Pulmonary artery endothelial cell (primary cell): Measurements from ENCODE around the gene APOBR. TPM values are rescaled to one million over a fixed set of nuclear protein-coding genes. Genes with fewer than 3 reads are reported as not detected.
"Not testable (repeated sequence)": the region's sequence is repeated elsewhere in the genome, so short reads cannot be mapped to it uniquely, and the experiment has no call there.

Experiments used
- DNase-seq: peaks from one replicate; pipeline ENCODE4 v3.0.0-alpha.2; 2011; ENCODE audit warnings: low read depth, low spot score
- total RNA-seq: library from RNA; depleted of rRNA; stranded (reverse); fragments of >200 nt; gene quantifications from 2 replicates; pipeline ENCODE4 v1.2.3, GENCODE V29; 2014

The APOBR gene, protein sequence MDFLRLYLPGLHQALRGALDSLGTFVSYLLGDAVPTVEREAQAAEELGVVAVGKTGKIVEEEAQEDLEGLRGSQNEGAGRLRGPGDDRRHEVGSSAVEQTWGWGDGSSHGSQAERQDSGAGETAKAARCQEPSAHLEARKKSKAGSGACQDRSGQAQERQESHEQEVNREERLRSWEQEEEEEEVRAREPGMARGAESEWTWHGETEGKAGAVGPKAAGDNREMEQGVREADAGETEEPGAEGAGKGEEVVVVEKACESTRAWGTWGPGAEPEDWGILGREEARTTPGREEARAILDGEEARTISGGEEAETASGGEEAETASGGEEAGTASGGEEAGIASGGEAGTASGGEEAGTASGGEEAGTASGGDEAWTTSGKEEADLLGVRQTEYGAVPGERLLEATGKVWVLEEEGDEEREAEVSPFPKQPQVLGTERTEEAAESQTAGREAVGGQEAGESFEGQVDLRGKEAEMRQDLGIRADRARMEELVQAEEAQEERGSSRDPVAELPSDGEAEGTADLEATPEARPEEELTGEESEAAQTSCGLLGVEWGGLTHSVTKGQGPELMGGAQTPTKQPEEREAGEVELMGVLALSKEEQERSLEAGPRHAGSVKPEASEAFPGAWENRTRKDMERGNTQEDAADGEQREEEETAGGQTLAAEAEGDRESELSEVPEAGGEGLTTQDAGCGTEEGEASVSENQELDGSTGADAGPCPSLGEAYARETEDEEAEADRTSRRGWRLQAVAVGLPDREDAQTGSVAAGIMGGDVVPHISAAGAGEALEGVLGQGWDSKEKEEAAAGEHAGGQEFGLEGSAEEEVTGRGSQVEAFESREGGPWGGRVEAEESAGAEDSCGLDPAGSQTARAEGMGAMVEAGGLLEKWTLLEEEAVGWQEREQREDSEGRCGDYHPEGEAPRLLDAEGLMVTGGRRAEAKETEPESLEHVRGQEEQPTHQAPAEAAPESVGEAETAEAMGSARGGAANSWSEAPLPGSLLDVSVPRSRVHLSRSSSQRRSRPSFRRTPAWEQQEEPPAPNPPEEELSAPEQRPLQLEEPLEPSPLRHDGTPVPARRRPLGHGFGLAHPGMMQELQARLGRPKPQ
- not detected in 2 replicates for total RNA-seq

GRCh38 chr16:28494121-28494851 is at the start of gene APOBR:
APOBR (plus strand) TSS chr16:28494643; CDS start chr16:28494682, 39 bp downstream.
- no peak for DNase-seq

GRCh38 chr16:28446388-28446787 is 48.1 kb upstream of the APOBR start:
- not testable (repeated sequence) for DNase-seq

DNA sequence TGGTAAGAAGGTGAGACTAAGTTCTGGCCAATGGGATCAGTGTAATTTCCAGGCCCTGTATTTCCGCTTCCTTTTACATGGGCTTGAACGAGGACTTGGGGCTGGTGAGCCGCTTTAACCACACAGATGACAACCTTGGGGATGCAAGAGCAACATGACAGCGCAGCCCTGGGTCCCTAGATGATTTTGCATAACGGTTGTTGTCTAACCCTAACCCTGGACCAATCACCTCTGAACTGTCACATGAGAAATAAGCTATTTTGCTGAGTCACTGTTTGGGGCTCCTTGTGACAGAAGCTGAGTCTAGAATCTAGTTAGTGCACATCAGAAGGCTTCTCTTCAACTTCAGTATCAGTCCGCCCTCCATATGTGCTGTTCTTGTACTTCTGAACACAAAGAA is 47.4 kb upstream of the APOBR start:
- DNase-seq: not testable (repeated sequence)

- DNase-seq: no peak
Measured at GRCh38 chr16:28473714-28474265, 20.7 kb upstream of the APOBR start.

GRCh38 chr16:28475221-28475620 is 19.2 kb upstream of the APOBR start:
- DNase-seq: no peak

GRCh38 chr16:28477311-28477920 is 17.0 kb upstream of the APOBR start:
- no peak for DNase-seq

DNA sequence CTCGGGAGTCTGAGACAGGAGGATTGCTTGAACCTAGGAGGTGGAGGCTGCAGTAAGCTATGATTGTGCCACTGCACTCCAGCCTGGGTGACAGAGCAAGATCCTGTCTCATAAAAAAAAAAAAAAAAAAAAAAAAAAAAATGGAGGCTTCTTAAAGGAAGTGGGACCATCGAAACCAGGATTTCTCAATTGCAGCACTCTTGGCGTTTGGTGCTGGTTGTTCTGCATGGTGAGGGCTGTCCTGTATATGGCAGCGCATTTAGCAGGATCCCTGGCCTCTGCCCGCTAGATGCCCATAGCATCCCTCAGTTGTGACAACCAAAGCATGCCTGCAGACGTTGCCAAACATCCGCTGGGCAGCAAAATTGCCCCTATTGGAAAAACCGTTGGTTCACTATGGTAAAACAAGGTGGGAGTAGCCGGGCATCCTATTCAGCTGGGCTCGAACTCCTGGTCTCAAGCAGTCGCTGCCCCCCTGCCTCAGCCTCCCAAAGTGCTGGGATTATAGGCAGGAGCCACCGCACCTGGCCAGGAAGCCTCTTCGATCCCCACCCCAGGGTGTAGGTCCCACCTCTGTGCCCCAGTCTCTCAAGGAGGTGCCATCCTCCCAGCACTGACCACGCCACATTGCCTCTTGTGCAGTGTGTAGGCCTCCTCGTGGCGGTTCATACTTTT is 15.8 kb upstream of the APOBR start:
- no peak for DNase-seq

- DNase-seq: no peak
Measured at GRCh38 chr16:28482026-28482425, 12.4 kb upstream of the APOBR start.

DNA sequence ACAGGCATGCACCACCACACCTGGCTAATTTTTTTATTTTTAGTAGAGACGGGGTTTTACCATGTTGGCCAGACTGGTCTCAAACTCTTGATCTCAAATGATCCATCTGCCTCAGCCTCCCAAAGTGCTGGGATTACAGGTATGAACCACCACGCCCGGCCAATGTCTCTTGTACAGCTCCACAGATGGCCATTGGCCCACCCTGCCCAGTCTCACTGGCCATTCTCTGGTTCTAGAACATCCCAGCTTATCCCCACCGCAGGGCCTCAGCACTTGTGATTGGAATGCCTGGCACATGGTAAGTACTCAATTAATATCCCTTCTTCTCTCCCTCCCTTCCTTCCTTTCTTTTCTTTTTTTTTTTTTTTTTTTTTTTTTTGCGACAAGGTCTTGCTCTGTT is 11.1 kb upstream of the APOBR start:
- DNase-seq: not testable (repeated sequence)

DNA sequence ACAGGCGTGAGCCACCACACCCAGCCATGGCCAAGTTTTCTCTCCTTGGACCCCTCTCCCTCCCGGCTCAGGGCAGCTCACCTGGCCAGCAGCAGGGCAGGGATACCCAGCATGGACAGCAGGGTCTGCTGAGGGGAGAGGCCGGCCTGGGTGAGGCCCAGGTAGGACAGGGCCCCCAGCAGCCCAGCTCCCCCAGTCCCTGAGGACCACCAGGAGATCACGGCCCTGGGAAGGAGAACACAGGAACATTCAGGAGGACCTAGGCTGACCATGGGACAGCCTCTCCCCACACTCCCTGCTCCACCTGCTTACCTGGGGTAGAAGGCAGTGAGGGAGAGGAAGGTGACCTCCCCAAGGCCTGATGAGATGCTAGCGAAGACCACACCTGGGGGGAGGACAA is 8.2 kb upstream of the APOBR start:
- DNase-seq: no peak

DNA sequence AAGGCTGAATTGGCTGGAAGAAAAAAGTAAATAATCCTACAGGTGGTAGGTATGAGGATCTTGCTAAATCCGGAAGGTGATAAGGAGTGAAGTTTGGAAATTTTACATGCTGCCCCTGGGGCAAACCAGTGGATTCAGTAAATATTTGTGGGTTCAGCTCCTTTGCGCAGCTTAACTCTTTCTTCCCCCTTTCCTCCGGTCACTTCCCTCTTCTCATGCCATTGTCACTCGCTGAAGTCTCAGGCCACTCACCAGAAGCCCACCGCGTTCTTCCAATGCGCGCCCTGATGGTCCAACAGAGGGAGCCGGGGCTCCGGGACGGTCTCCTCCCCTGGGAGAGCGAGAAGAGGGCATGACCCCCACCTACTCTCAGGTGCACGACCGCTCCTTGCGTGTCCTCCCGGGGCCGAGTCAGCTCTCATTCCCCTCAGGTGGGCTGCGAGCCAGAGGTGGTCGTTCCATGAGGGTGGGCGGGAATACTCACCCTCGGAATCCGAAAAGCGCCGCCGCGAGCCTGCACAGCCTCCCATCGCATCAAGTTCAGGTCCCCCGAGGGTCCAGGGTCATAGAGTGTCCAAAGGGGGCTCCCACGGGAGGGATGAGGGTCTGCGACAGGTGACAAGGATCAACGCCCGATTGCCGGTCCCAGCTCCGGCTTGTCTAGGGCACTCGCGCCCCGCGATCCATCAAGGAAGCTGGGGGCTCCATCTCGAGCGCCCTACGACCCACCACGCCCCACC is 3.0 kb upstream of the APOBR start:
- DNase-seq: no peak

GRCh38 chr16:28491970-28492474 is 2.4 kb upstream of the APOBR start, which contains the start of gene CLN3:
CLN3 (minus strand) TSS chr16:28492074; CDS start chr16:28491759, 315 bp downstream.
- DNase-seq: peak; percentile 80

DNA sequence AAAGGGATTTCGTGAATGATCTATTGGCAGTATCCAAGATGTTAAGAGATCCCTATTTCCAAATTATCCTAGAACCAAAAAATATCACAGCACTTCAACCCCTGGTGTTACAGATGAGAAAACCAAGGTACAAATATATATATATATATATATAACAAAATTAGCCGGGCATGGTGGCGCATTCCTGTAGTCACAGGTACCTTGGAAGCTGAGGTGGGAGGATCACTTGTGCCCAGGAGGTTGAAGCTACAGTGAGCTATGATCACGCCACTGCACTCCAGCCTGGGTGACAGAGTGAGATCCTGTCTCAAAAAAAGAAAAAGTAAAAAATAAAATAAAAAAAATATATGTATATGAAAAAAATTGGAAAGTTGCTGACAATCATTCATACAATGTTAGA is 1.9 kb upstream of the APOBR start:
- no peak for DNase-seq

DNA sequence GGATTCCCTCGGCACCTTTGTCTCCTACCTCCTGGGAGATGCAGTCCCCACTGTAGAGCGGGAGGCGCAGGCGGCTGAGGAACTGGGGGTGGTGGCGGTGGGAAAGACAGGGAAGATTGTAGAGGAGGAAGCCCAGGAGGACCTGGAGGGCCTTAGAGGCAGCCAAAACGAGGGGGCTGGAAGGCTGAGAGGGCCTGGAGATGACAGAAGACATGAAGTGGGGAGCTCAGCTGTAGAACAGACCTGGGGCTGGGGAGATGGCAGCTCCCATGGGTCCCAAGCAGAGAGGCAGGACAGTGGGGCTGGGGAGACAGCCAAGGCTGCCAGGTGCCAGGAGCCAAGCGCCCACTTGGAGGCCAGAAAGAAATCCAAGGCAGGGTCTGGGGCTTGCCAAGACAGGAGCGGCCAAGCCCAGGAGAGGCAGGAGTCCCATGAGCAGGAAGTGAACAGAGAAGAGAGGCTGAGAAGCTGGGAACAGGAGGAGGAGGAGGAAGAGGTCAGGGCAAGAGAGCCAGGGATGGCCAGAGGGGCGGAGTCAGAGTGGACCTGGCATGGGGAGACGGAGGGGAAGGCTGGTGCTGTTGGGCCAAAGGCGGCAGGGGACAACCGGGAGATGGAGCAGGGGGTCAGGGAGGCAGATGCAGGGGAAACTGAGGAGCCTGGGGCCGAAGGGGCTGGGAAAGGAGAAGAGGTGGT is 803 bp downstream of the APOBR start:
- DNase-seq: no peak

- DNase-seq: no peak
Measured at GRCh38 chr16:28495795-28496749, 1.6 kb downstream of the APOBR start.

DNA sequence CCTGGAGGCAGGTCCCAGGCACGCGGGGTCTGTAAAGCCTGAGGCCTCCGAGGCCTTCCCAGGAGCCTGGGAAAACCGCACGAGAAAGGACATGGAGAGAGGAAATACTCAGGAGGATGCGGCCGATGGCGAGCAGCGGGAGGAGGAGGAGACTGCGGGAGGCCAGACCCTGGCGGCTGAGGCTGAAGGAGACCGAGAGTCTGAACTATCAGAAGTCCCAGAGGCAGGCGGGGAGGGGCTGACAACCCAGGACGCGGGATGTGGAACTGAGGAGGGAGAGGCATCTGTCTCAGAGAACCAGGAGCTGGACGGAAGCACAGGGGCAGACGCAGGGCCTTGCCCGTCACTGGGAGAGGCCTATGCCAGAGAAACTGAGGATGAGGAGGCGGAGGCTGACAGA is 2.4 kb downstream of the APOBR start:
- DNase-seq: no peak

DNA sequence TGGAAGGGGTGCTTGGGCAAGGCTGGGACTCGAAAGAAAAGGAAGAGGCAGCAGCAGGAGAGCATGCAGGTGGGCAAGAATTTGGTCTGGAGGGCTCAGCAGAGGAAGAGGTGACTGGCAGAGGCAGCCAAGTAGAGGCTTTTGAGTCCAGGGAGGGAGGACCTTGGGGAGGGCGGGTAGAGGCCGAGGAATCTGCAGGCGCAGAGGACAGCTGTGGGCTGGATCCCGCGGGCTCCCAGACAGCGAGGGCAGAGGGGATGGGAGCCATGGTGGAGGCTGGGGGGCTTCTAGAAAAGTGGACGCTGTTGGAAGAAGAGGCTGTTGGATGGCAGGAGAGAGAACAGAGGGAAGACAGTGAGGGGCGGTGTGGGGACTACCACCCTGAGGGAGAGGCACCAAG is 2.9 kb downstream of the APOBR start:
- DNase-seq: no peak
